K562 (cell line): ENCODE results near the gene PSRC1. TPM values are rescaled to one million over a fixed set of nuclear protein-coding genes. Genes with fewer than 3 reads are reported as not detected.

Source experiments
- polyA plus RNA-seq, 8 experiments: library from polyadenylated mRNA; depleted of rRNA in 4 of 8; stranded (reverse) in 5 of 8; unstranded in 3 of 8; fragments of >200 nt; fragmentation: Nextera tagmentation in 2 of 8; fragmentation: Illumina TruSeq in 1 of 8; extraction: Ambion mirVana in 2 of 8; extraction: Trizol in 1 of 8; gene quantifications; 2 replicates each; pipeline versions ENCODE4 v1.2.1 to v1.2.3, GENCODE V29; 2011 to 2014; ENCODE audit warnings: inconsistent platforms in 1 of 8, missing spikeins in 1 of 8
- total RNA-seq, 7 experiments: library from RNA; depleted of rRNA in 6 of 7; stranded (reverse); fragments of >200 nt in 6 of 7; fragmentation: Illumina TruSeq in 2 of 7; extraction: Trizol in 2 of 7; gene quantifications; 2 replicates each; pipeline versions ENCODE4 v1.2.1 to v1.2.3, GENCODE V29; 2011 to 2021; ENCODE audit warnings: low replicate concordance in 1 of 7
- TF ChIP-seq, protein P1 (sequence below): fragments of 450-650 bp; IDR thresholded peaks from 2 replicates; pipeline ENCODE4 v1.6.1; 2016; ENCODE audit warnings: low read depth

The PSRC1 gene
- total and polyA plus RNA-seq, 9 of the 15 experiments (the other 6 are each of a cell fraction or from before 2014, with no cell fraction given) = 6.5 to 65.2 (median 39.3) TPM

DNA sequence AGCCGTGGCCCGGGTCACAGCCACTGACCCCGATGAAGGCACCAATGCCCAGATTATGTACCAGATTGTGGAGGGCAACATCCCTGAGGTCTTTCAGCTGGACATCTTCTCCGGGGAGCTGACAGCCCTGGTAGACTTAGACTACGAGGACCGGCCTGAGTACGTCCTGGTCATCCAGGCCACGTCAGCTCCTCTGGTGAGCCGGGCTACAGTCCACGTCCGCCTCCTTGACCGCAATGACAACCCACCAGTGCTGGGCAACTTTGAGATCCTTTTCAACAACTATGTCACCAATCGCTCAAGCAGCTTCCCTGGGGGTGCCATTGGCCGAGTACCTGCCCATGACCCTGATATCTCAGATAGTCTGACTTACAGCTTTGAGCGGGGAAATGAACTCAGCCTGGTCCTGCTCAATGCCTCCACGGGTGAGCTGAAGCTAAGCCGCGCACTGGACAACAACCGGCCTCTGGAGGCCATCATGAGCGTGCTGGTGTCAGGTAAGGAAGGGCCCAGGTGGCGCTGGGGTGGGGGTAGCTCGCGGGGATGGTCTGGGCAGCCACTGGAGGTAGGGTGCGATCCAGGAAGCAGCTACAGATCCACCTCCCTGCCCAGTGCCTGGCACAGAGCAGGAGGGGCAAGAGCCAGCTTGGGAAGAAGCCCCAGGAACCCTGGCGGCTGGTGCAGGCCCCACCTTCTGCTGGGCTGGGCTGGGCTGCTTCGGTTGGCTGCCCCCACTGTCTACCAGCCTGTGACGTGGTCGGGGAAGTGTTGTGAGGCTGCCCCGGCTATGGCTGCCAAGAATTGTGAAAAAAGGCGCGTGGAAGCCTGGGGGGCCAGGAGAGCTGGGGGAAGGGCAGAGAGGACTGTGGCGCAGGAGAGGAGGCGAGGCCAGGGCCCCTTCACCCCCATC is 29.8 kb downstream of the PSRC1 start (continued):
- TF ChIP-seq, protein P1, sequence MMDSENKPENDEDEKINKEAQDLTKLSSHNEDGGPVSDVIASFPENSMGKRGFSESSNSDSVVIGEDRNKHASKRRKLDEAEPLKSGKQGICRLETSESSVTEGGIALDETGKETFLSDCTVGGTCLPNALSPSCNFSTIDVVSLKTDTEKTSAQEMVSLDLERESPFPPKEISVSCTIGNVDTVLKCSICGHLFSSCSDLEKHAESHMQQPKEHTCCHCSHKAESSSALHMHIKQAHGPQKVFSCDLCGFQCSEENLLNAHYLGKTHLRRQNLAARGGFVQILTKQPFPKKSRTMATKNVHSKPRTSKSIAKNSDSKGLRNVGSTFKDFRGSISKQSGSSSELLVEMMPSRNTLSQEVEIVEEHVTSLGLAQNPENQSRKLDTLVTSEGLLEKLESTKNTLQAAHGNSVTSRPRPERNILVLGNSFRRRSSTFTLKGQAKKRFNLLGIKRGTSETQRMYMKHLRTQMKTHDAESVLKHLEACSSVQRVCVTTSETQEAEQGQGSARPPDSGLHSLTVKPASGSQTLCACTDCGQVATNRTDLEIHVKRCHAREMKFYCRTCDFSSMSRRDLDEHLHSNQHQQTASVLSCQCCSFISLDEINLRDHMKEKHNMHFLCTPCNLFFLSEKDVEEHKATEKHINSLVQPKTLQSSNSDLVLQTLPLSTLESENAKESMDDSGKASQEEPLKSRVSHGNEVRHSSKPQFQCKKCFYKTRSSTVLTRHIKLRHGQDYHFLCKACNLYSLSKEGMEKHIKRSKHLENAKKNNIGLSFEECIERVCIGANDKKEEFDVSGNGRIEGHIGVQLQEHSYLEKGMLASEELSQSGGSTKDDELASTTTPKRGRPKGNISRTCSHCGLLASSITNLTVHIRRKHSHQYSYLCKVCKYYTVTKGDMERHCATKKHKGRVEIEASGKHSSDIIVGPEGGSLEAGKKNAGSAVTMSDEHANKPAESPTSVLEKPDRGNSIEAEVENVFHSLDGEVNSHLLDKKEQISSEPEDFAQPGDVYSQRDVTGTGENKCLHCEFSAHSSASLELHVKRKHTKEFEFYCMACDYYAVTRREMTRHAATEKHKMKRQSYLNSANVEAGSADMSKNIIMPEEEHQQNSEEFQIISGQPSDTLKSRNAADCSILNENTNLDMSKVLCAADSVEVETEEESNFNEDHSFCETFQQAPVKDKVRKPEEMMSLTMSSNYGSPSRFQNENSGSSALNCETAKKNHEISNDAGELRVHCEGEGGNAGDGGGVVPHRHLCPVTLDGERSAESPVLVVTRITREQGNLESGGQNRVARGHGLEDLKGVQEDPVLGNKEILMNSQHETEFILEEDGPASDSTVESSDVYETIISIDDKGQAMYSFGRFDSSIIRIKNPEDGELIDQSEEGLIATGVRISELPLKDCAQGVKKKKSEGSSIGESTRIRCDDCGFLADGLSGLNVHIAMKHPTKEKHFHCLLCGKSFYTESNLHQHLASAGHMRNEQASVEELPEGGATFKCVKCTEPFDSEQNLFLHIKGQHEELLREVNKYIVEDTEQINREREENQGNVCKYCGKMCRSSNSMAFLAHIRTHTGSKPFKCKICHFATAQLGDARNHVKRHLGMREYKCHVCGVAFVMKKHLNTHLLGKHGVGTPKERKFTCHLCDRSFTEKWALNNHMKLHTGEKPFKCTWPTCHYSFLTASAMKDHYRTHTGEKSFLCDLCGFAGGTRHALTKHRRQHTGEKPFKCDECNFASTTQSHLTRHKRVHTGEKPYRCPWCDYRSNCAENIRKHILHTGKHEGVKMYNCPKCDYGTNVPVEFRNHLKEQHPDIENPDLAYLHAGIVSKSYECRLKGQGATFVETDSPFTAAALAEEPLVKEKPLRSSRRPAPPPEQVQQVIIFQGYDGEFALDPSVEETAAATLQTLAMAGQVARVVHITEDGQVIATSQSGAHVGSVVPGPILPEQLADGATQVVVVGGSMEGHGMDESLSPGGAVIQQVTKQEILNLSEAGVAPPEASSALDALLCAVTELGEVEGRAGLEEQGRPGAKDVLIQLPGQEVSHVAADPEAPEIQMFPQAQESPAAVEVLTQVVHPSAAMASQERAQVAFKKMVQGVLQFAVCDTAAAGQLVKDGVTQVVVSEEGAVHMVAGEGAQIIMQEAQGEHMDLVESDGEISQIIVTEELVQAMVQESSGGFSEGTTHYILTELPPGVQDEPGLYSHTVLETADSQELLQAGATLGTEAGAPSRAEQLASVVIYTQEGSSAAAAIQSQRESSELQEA = no peak
